Stimulated activated CD8-positive, alpha-beta memory T cell treated with anti-CD3 and anti-CD28 coated beads, Interleukin-7, amount 100 ng/mL, for 24 hours (primary cell): ENCODE results near the gene RAPGEF2.
"Not testable (repeated sequence)": the region's sequence is repeated elsewhere in the genome, so short reads cannot be mapped to it uniquely, and the experiment has no call there.

Experiments used
- DNase-seq: peaks from one replicate; pipeline ENCODE4 v3.0.0-alpha.2; 2020; ENCODE audit warnings: low read depth

RAPGEF2 gene

DNA sequence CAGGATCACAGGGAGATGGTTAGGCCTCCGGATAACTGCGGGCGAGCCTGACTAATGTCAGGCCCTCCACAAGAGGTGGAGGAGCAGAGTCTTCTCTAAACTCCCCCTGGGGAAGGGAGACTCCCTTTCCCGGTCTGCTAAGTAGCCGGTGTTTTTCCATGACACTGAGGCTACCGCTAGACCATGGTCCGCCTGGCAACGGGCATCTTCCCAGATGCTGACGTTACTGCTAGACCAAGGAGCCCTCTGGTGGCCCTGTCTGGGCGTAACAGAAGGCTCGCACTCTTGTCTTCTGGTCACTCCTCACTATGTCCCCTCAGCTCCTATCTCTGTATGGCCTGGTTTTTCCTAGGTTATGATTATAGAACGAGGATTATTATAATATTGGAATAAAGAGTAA, 213.0 kb downstream of the RAPGEF2 start:
- not testable (repeated sequence) for DNase-seq

DNA sequence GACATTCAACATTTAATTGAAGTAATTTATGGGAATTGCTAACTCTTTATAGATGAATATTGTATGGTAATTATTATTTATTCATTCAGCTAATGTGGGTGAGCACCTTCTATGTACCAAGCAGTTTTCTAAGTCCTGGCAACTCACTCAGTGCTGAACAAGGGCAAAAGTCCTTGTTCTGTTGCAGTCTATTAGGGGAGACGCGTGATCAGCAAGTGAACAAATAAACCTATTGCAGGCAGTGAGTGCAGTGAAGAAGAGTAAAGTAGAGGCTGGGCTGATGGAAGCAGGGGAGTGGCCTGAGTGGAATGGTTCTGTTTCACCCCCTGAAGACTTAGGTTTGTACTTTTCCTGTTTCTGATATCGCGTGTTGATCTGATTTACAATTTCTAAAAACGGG, 214.3 kb downstream of the RAPGEF2 start:
- DNase-seq: no peak

GRCh38 chr4:159319027-159319426, 216.1 kb downstream of the RAPGEF2 start:
- DNase-seq: no peak

- no peak for DNase-seq
Measured at GRCh38 chr4:159326480-159326879, 223.6 kb downstream of the RAPGEF2 start.

DNA sequence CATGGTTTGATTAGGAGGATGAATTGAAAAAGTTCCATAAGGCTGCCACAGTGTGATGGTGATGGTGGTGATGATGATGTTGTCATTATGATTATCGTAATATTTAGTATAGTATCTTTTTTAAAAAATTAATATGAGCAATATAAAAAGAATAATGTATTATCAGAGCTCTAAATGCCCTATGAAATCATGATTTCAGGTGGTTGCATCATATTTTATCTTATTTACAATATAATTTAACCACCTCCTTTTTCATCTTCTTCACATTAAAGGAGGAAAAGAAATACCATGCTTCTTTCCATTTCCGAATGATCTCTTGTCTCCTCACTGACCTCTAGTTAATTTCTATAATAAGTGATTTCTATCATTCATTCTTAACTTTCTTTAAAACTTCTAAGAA, 225.9 kb downstream of the RAPGEF2 start:
- DNase-seq: no peak

GRCh38 chr4:159334461-159334860, 231.6 kb downstream of the RAPGEF2 start:
- DNase-seq: no peak

DNA sequence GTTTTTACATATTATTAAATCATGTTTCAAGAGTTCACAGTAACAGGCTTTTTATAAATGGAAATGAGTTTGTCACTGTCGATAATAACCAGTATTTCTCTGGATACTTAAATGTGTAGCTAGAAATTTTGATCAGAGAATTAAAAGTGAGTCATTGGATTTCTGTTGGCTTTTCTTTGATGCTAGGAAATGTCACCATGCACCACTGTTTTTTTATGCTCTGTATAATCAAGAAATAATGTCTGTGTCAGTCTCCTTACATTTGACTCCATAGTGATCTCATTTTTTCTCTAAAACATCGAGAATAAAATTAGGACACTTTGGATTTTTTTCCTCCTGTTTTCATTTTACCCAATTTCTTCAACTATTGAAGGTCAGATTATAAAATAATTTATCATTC, 234.2 kb downstream of the RAPGEF2 start:
- no peak for DNase-seq

DNA sequence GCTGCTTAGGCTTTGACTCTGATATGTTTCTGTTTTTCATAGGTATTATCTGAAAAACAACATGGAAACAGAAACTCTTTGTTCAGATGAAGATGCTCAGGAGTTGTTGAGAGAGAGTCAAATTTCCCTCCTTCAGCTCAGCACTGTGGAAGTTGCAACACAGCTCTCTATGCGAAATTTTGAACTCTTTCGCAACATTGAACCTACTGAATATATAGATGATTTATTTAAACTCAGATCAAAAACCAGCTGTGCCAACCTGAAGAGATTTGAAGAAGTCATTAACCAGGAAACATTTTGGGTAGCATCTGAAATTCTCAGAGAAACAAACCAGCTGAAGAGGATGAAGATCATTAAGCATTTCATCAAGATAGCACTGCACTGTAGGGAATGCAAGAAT, 238.6 kb downstream of the RAPGEF2 start:
- DNase-seq: no peak

DNA sequence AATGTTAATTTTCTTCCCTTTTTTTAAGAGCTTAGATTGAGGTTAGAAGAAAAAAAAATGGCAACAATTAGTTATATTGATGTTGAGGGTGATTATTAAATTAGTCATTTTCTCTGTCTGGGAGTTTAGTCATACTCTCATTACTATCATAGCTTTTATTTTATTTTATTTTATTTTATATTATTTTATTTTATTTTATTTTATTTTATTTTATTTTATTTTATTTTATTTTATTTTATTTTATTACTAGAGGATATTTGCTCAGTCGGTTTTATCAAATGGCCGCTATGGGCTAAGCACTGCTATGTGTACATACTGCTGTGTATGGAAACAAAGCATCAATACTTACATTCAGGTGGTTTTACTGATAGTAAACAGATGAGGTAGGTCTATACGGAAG, 239.5 kb downstream of the RAPGEF2 start:
- no peak for DNase-seq

DNA sequence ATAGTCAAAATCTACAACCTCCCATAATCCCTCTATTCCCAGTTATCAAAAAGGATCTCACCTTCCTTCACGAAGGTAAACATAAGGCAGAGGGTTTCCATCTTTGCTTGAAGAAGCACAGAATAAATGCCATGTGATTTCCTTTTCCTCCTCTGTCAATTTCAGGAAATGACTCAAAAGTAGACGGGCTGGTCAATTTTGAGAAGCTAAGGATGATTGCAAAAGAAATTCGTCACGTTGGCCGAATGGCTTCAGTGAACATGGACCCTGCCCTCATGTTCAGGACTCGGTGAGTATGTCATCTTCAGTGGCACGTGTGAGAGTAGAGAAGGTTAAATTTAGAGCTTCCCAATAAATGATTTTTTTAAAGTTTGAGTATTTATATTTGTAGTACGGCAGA, 240.2 kb downstream of the RAPGEF2 start:
- DNase-seq: no peak

DNA sequence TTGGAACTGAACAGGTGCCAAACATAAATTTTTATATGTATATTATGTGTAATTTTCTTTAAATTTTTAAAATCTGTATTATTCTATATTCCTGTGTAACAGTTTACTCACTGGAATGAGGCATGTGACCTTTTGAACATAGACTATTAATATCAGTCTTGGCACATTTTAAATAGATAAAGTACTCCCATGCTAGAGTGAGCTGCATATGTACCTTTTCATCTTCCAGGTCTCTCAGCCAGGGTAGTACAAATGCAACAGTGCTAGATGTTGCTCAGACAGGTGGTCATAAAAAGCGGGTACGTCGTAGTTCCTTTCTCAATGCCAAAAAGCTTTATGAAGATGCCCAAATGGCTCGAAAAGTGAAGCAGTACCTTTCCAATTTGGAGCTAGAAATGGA, 242.0 kb downstream of the RAPGEF2 start:
- DNase-seq: no peak

GRCh38 chr4:159346681-159347080, 243.8 kb downstream of the RAPGEF2 start:
- DNase-seq: no peak

- DNase-seq: no peak
Measured at GRCh38 chr4:159347813-159348212, 244.9 kb downstream of the RAPGEF2 start.

DNA sequence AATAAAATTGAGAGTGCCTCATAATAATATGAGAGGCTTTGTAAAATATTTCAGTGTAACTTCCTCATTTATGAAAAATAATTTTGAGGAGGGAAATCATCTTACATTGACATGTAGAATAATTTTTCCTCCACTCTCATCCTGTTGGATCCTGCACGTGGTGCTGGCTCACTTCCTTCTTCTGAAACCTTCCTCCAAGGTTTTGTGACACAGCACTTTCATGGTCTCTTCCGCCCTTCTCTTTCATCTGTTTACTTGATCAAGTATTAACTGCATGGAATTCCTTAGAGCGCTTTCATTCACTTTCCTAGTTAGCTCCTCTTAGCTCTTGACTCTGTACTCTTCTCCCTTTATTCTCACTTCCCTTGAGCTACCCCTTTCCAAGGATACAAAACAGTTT, 246.5 kb downstream of the RAPGEF2 start:
- DNase-seq: no peak

GRCh38 chr4:159352609-159353008, 249.7 kb downstream of the RAPGEF2 start:
- no peak for DNase-seq

DNA sequence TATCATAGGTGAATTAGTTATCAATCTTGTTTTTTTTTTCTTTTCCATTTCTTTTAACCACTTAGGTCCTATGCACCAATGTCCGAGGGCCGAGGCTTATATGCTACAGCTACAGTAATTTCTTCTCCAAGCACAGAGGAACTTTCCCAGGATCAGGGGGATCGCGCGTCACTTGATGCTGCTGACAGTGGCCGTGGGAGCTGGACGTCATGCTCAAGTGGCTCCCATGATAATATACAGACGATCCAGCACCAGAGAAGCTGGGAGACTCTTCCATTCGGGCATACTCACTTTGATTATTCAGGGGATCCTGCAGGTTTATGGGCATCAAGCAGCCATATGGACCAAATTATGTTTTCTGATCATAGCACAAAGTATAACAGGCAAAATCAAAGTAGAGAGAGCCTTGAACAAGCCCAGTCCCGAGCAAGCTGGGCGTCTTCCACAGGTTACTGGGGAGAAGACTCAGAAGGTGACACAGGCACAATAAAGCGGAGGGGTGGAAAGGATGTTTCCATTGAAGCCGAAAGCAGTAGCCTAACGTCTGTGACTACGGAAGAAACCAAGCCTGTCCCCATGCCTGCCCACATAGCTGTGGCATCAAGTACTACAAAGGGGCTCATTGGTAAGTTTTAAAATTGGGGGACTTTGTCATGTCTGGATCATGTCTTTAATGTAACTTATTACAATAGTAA, 250.7 kb downstream of the RAPGEF2 start:
- DNase-seq: no peak

- DNase-seq: no peak
Measured at GRCh38 chr4:159355466-159355865, 252.6 kb downstream of the RAPGEF2 start.

DNA sequence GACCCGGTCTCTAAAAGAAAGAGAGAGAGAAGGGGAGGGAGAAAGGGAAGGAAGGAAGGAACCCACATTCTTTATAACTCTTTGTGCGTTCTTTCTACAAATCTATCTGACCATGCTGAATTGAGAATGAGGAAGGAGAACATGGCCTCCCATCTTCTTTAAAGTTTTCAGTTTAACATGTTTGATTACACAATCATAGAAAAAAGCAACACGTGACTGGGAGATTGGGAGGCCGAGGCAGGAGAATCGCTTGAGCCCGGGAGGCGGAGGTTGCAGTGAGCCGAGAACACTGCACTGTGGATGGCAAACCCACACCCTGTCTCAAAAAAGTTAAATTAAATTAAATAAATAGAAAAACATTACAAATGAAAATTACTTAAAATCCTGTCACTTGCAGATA, 254.5 kb downstream of the RAPGEF2 start:
- DNase-seq: no peak

GRCh38 chr4:159358226-159358625, 255.3 kb downstream of the RAPGEF2 start:
- DNase-seq: no peak

- DNase-seq: no peak
Measured at GRCh38 chr4:159360549-159360948, 257.7 kb downstream of the RAPGEF2 start.

- no peak for DNase-seq
Measured at GRCh38 chr4:159363361-159363760, 260.5 kb downstream of the RAPGEF2 start.

DNA sequence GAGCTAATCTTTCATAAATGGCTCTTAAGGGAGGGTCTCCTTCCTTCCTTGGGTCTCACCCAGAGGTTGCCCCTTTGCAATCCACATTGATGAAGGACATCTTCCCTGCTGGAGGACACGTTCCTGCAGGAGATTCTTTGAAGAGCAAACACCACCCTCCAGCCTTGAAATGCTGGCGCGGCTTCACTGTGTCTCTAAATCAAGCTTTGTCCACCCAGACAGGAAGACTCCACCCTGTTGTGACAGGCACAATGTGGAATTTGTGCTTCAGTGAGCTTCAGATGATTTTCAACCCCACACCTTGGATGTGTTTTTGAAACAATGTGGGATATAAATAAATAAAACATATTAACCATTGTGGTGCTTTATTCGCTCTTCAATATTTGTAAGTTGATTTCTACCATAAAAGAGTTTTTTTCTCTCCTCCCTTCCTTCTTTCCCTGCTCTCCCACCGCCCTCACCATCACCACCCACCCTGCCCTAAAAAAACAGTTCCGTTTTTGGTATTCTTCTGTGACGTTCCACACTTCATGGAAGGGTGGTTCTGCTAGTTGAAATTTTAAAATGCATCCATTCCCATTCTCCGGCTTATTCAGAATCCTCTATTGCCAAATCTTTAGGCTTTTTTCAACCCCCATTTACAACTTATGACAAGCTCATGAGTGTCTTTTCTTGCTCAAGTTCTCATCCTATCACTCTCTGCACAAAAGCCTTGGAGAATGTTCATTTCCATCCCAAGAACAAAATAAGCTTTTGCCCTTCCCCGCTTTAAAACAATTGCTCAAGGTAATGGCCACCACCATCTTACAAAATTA, 264.3 kb downstream of the RAPGEF2 start:
- DNase-seq: no peak

GRCh38 chr4:159367781-159368080, 264.9 kb downstream of the RAPGEF2 start:
- DNase-seq: no peak

DNA sequence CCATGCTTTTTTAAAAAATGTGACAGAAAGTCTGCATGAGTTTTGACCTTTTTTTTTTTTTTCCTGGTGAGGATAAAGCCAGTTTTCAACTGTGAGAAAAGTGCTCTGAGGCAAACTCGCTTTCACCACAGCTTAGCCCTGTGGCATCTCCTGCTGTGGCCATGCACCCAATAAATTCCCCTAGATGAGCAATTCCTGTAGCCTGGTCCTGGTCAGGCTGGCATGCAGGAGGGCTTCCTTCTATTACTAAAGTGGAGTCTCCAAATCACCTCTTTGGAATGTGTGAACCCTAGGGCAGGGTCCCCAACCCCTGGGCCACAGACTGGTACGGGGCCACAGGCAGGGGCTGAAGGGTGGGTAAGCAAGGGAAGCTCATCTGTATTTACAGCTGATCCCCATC, 265.4 kb downstream of the RAPGEF2 start:
- no peak for DNase-seq
